Psoas muscle (tissue), 8 donors: Measurements from ENCODE around the gene RPL31. TPM values are rescaled to one million over a fixed set of nuclear protein-coding genes. Genes with fewer than 3 reads are reported as not detected.

Experiments used
- ATAC-seq, 4 donors: fragments of 200-7000 bp; cut with Tn5 transposase; one replicate each; pipeline ENCODE4 v1.9.1; 2020; ENCODE audit warnings: moderate library complexity in 3 of 4, mild to moderate bottlenecking in 2 of 4
- DNase-seq, 2 donors: peaks; one replicate each; pipeline ENCODE4 v3.0.0-alpha.2; 2020
- H3K27ac ChIP-seq: fragments of 200-600 bp; one replicate; pipeline ENCODE4 v1.8.0; 2022
- H3K27me3 ChIP-seq, 3 donors: fragments of 200-600 bp in 1 of 3; one replicate each; pipeline versions ENCODE4 v1.6.1 to v1.8.0; 2013 to 2022; ENCODE audit warnings: low read length in 2 of 3, mild to moderate bottlenecking in 2 of 3, moderate library complexity in 1 of 3; ENCODE audit not compliant: insufficient read depth in 3 of 3
- H3K36me3 ChIP-seq, 2 donors: fragments of 200-600 bp in 1 of 2; one replicate each; pipeline versions ENCODE4 v1.6.1 to v1.8.0; 2013 to 2022; ENCODE audit warnings: low read depth in 1 of 2, mild to moderate bottlenecking in 1 of 2, moderate library complexity in 1 of 2; ENCODE audit not compliant: insufficient read depth in 1 of 2
- H3K4me1 ChIP-seq: fragments of 200-600 bp; one replicate; pipeline ENCODE4 v1.8.0; 2022
- H3K4me3 ChIP-seq: fragments of 200-600 bp; one replicate; pipeline ENCODE4 v1.8.0; 2022; ENCODE audit warnings: mild to moderate bottlenecking
- H3K9me3 ChIP-seq: fragments of 200-600 bp; one replicate; pipeline ENCODE4 v1.8.0; 2022
- CTCF ChIP-seq: fragments of 200-600 bp; IDR thresholded peaks from one replicate; pipeline ENCODE4 v1.8.0; 2022; ENCODE audit warnings: antibody characterized with exemption
- WGBS, 3 donors: extraction: QIAGEN DNeasy Blood & Tissue Kit; methylation state at CpG; one replicate each; pipeline versions ENCODE4 v1.1.6 to v1.1.7; 2013; 5-methylcytosine and 5-hydroxymethylcytosine counted together
- intact Hi-C, 2 donors: fragments of 100-400 bp; cut with DNase I; formaldehyde crosslinking; loops; one replicate each; pipeline versions ENCODE4 v1.11.0 to v1.14.2; 2022
- polyA plus RNA-seq, 3 donors: library from polyadenylated mRNA; stranded (reverse); fragments of 200-250 nt; gene quantifications; one replicate each; pipeline ENCODE4 v1.2.3, GENCODE V29; 2013
- total RNA-seq, 4 donors: library from RNA; stranded (reverse); fragmentation: NEBNext Ultra II Directional in 2 of 4; extraction: Animal tissue kit (Norgen Biotek cat#: 25700) in 2 of 4; gene quantifications; one replicate each; pipeline versions ENCODE4 v1.2.1 to v1.2.4, GENCODE V29; 2021 to 2023
- donor health status: healthy with polysubstance abuse.
- donor health status: DM: no; HTN: no; CAD: no; lungs with moderate emphysema.
- donor health status: Bipolar disorder and iron deficiency.
- donor health status: healthy.
- donor health status: DM: yes; HTN: yes; CAD: no.
- donor health status: DM: no; HTN: no; CAD: no.
- donor health status: DM: no; HTN: no; CAD: no.
- donor health status: DM: yes; HTN: yes; CAD: no.

The RPL31 gene
- total and polyA plus RNA-seq, 7 donors = 718 to 3,893 (median 1,227) TPM

DNA sequence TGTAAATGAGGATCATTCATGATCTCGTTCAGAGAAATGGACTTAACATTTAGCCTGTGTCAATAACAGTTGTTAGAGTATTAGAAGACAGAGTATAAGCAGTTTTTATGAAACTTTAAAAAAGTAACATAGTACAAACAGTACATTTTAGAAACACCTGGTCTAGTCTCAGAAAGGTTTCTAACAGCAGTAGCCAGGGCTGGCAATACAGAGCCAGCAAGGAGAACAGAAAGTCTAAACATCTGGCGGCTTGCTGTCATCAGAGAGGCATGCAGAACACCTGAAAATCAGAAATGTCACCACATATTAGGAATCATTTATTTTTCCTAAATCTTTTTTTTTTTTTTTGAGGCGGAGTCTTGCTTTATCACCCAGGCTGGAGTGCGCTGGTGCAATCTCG, 50.1 kb downstream of the RPL31 start:
- H3K4me1 ChIP-seq = peaks cover 10% of the 10 kb centered on the region
- H3K36me3 ChIP-seq = peaks cover 3 to 61% of the 10 kb centered on the region in 2 donors
- DNase-seq (no peak), ATAC-seq (no peak)
- intact Hi-C loops = no loop called here
- H3K27ac ChIP-seq = no peak overlapping the region
- no peaks in the 10 kb centered on the region for H3K9me3 ChIP-seq
- H3K27me3 ChIP-seq = no peaks in the 10 kb centered on the region
- H3K4me3 ChIP-seq = no peak overlapping the region
- WGBS, 3 donors = 93 to 97% (median 95%) methylated on average over 5 of the region's 5 CpGs
- no peak for TF ChIP-seq CTCF

- no peaks in the 10 kb centered on the region for H3K9me3 ChIP-seq
- no peak for TF ChIP-seq CTCF
- intact Hi-C loops = no loop called here
- DNase-seq (no peak), ATAC-seq (no peak)
- WGBS, 3 donors = 61 to 84% (median 73%) methylated on average over 3 of the region's 3 CpGs
- peaks cover 3 to 66% of the 10 kb centered on the region in 2 donors for H3K36me3 ChIP-seq
- H3K27me3 ChIP-seq = no peaks in the 10 kb centered on the region
- peaks cover 2% of the 10 kb centered on the region for H3K4me1 ChIP-seq
- no peak overlapping the region for H3K4me3 ChIP-seq
- no peak overlapping the region for H3K27ac ChIP-seq
Measured at GRCh38 chr2:101053117-101053516, 51.0 kb downstream of the RPL31 start.

Other genes with a start within 250 kb of the RPL31 start
- 10 to 100 TPM in 3 of 4 donors, 1 to 10 TPM in 1; 8.7 to 42.7 (median 16.9) TPM for gene NPAS2, start 182.2 kb upstream of the RPL31 start, total RNA-seq
- 10 to 100 TPM in 2 of 3 donors, 1 to 10 TPM in 1; 8.5 to 56.2 (median 17.3) TPM for gene NPAS2, start 182.2 kb upstream of the RPL31 start, polyA plus RNA-seq
- 100 to 1,000 TPM in 1 of 4 donors, 10 to 100 TPM in 2, 1 to 10 TPM in 1; 8.7 to 163 (median 57.0) TPM for gene TBC1D8, start 149.1 kb downstream of the RPL31 start, total RNA-seq
- gene TBC1D8, start 149.1 kb downstream of the RPL31 start, polyA plus RNA-seq = 10 to 100 TPM; 11.3 to 64.5 (median 50.4) TPM